K562 (cell line): ENCODE results near the gene COL23A1.

ENCODE experiments used
- ZKSCAN1 ChIP-seq: fragments of 150-350 bp; IDR thresholded peaks from 2 replicates; pipeline ENCODE4 v1.6.1; 2016; ENCODE audit warnings: low read depth, low read length
- ZNF431 ChIP-seq: sonication (generic); formaldehyde crosslinking; IDR thresholded peaks from 2 replicates; pipeline ENCODE4 v1.8.0; 2022; ENCODE audit warnings: mild to moderate bottlenecking, missing genetic modification reagents

DNA sequence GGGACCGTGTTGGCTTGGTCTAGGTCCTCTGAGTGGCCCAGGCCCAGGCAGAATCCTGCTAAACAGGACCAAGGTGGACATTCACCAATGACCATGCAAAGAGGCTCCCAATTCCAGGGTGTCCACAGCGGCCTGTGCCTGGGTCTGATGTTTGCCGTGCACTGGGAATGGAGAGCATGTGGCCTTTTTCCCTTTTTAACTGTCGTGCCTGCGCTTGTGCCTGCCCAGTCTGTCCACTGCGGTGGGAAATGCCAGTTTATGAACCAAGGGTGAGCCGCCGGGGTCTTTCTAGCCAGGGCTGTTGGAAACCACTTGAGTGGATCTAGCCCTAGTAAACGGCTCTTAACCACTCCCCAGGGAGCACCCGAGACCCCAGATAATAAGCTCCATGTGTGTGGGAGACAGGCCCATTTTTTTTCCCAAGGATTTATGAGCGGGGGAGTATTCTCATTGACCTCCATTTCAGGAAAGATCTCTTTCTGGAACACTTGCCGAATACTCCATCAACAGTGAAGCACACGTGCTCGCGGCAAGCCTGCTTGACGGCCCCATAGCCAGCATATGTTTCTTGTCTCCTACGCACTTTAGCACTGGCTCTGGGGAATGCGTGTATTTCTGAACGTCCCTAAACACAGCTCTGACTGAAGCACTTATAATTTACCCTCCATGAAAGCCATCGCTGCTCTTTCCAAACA lies 264.4 kb downstream of the COL23A1 start:
- TF ChIP-seq ZKSCAN1, result no peak
- no peak for TF ChIP-seq ZNF431 (CRISPR knock-in tag)
